PC-3 (cell line): ENCODE measurements around the gene SNX13.
"Not testable (repeated sequence)": the region's sequence is repeated elsewhere in the genome, so short reads cannot be mapped to it uniquely, and the experiment has no call there.

Experiments
- CTCF ChIP-seq: fragments of 300-600 bp; sonication (generic); conservative IDR thresholded peaks from 2 replicates; pipeline ENCODE4 v1.5.1; 2017; ENCODE audit warnings: antibody characterized with exemption, low read depth, mild to moderate bottlenecking, low read length
- EZH2 ChIP-seq: fragments of 300-600 bp; sonication (generic); IDR thresholded peaks from one replicate; pipeline ENCODE4 v1.6.1; 2017; ENCODE audit warnings: antibody characterized with exemption, mild to moderate bottlenecking, low read length; ENCODE audit not compliant: unreplicated experiment
- EZH2phosphoT487 ChIP-seq: fragments of 300-600 bp; sonication (generic); IDR thresholded peaks from 2 replicates; pipeline ENCODE4 v1.6.1; 2018; ENCODE audit warnings: mild to moderate bottlenecking, antibody characterized with exemption, low read length, borderline replicate concordance

GRCh38 chr7:17809215-17809614, 131.1 kb downstream of the SNX13 start:
- not testable (repeated sequence) for TF ChIP-seq CTCF, EZH2phosphoT487, EZH2
